NCI-H2029 (cell line): ENCODE data around the gene PCBD1.
"Not testable (repeated sequence)": the region's sequence is repeated elsewhere in the genome, so short reads cannot be mapped to it uniquely, and the experiment has no call there.

ENCODE experiments used
- DNase-seq: peaks from one replicate; lab custom pipeline; 2025; lab: John Stamatoyannopoulos, UW

The PCBD1 gene

GRCh38 chr10:70863470-70864160 is 24.8 kb downstream of the PCBD1 start:
- DNase-seq: no peak

GRCh38 chr10:70861495-70862197 is 26.7 kb downstream of the PCBD1 start:
- DNase-seq: not testable (repeated sequence)

- peak; percentile 28 for DNase-seq
Measured at GRCh38 chr10:70858759-70859158, 29.6 kb downstream of the PCBD1 start.

- no peak for DNase-seq
Measured at GRCh38 chr10:70856454-70856853, 31.9 kb downstream of the PCBD1 start.

GRCh38 chr10:70853457-70853856 is 34.9 kb downstream of the PCBD1 start:
- no peak for DNase-seq

- no peak for DNase-seq
Measured at GRCh38 chr10:70853038-70853437, 35.3 kb downstream of the PCBD1 start.

GRCh38 chr10:70851597-70852475 is 36.5 kb downstream of the PCBD1 start:
- DNase-seq: peak; percentile 17

GRCh38 chr10:70850097-70850496 is 38.3 kb downstream of the PCBD1 start:
- DNase-seq: no peak

GRCh38 chr10:70849582-70850016 is 38.8 kb downstream of the PCBD1 start:
- no peak for DNase-seq

GRCh38 chr10:70847659-70848360 is 40.6 kb downstream of the PCBD1 start:
- no peak for DNase-seq

- DNase-seq: no peak
Measured at GRCh38 chr10:70846795-70847194, 41.6 kb downstream of the PCBD1 start.

GRCh38 chr10:70845816-70846215 is 42.5 kb downstream of the PCBD1 start:
- no peak for DNase-seq

- DNase-seq: no peak
Measured at GRCh38 chr10:70845256-70845655, 43.1 kb downstream of the PCBD1 start.

- peak; percentile 15 for DNase-seq
Measured at GRCh38 chr10:70843776-70844489, 44.4 kb downstream of the PCBD1 start.

GRCh38 chr10:70843333-70843732 is 45.0 kb downstream of the PCBD1 start:
- DNase-seq: no peak

GRCh38 chr10:70840836-70841235 is 47.5 kb downstream of the PCBD1 start:
- DNase-seq: no peak

GRCh38 chr10:70838270-70838805 is 50.0 kb downstream of the PCBD1 start:
- DNase-seq: no peak

- DNase-seq: no peak
Measured at GRCh38 chr10:70837660-70838059, 50.7 kb downstream of the PCBD1 start.

GRCh38 chr10:70836319-70836718 is 52.0 kb downstream of the PCBD1 start:
- DNase-seq: no peak

- DNase-seq: no peak
Measured at GRCh38 chr10:70834441-70835151, 53.8 kb downstream of the PCBD1 start.
